Chondrocyte (in vitro differentiated cells): ENCODE data around the gene NBEAL2. TPM values are rescaled to one million over a fixed set of nuclear protein-coding genes. Genes with fewer than 3 reads are reported as not detected.
A peak's percentile ranks its signal among the peaks of the same experiment; 100 is the strongest.

Experiments
- DNase-seq: peaks from one replicate; pipeline ENCODE4 v3.0.0; 2021; ENCODE audit warnings: mixed read lengths, low spot score
- H3K27ac Mint-ChIP-seq: one replicate; pipeline ENCODE4 v1.8.0; 2021; ENCODE audit warnings: mild to moderate bottlenecking, moderate library complexity, mixed read lengths; ENCODE audit not compliant: unreplicated experiment
- H3K27me3 Mint-ChIP-seq: 2 replicates; pipeline ENCODE4 v1.8.0; 2021; ENCODE audit warnings: low read depth, mixed read lengths
- H3K36me3 Mint-ChIP-seq: 2 replicates; pipeline ENCODE4 v1.8.0; 2021; ENCODE audit warnings: low read depth, mixed read lengths
- H3K4me1 Mint-ChIP-seq: 2 replicates; pipeline ENCODE4 v1.8.0; 2021; ENCODE audit warnings: low read depth, mild to moderate bottlenecking, mixed read lengths
- H3K4me3 Mint-ChIP-seq: one replicate; pipeline ENCODE4 v1.8.0; 2021; ENCODE audit warnings: mild to moderate bottlenecking, moderate library complexity, mixed read lengths; ENCODE audit not compliant: unreplicated experiment
- H3K9me3 Mint-ChIP-seq: 2 replicates; pipeline ENCODE4 v1.8.0; 2021; ENCODE audit warnings: low read depth, mixed read lengths
- total RNA-seq: library from RNA; stranded (reverse); gene quantifications from 3 replicates; pipeline ENCODE4 v1.2.1, GENCODE V29; 2021
- TF ChIP-seq, protein P1 (sequence below): fragments of 200-600 bp; sonication (generic); IDR thresholded peaks from 2 replicates; pipeline ENCODE4 v1.5.0; 2021; ENCODE audit warnings: antibody characterized with exemption, mild to moderate bottlenecking, moderate library complexity

NBEAL2 gene
- total RNA-seq, 1 donor from 2014 or later, result 18.1 TPM

DNA sequence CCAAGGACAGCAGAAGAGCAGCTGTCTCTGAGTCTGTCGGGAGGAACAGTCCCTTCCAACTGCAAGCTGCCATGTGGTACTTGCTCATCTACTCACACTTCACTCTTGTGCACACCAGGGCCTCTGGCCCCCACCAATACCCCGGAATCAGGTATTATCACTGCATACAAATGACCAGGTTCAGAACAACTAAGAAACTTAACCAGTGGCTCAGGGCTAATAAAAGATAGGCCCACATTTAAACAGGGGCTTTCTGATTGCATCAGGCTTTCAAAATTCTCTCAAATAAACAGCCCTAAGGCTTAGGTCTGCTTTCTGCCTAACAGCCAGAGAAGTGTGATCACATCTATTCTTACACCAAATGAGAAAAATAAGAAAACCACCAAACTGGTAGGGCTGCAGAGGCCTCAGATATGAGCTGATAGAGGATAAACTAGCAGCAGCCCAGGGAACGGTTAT is 23.6 kb upstream of the NBEAL2 start:
- no peak for DNase-seq
- H3K36me3 Mint-ChIP-seq, result no peaks in the 10 kb centered on the region
- no peak overlapping the region for H3K4me3 Mint-ChIP-seq
- H3K27me3 Mint-ChIP-seq, result no peaks in the 10 kb centered on the region
- TF ChIP-seq, protein P1, sequence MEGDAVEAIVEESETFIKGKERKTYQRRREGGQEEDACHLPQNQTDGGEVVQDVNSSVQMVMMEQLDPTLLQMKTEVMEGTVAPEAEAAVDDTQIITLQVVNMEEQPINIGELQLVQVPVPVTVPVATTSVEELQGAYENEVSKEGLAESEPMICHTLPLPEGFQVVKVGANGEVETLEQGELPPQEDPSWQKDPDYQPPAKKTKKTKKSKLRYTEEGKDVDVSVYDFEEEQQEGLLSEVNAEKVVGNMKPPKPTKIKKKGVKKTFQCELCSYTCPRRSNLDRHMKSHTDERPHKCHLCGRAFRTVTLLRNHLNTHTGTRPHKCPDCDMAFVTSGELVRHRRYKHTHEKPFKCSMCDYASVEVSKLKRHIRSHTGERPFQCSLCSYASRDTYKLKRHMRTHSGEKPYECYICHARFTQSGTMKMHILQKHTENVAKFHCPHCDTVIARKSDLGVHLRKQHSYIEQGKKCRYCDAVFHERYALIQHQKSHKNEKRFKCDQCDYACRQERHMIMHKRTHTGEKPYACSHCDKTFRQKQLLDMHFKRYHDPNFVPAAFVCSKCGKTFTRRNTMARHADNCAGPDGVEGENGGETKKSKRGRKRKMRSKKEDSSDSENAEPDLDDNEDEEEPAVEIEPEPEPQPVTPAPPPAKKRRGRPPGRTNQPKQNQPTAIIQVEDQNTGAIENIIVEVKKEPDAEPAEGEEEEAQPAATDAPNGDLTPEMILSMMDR, result no peak
- H3K9me3 Mint-ChIP-seq, result no peaks in the 10 kb centered on the region
- H3K4me1 Mint-ChIP-seq, result peaks cover 41% of the 10 kb centered on the region
- H3K27ac Mint-ChIP-seq, result peak overlapping the region; percentile 36

DNA sequence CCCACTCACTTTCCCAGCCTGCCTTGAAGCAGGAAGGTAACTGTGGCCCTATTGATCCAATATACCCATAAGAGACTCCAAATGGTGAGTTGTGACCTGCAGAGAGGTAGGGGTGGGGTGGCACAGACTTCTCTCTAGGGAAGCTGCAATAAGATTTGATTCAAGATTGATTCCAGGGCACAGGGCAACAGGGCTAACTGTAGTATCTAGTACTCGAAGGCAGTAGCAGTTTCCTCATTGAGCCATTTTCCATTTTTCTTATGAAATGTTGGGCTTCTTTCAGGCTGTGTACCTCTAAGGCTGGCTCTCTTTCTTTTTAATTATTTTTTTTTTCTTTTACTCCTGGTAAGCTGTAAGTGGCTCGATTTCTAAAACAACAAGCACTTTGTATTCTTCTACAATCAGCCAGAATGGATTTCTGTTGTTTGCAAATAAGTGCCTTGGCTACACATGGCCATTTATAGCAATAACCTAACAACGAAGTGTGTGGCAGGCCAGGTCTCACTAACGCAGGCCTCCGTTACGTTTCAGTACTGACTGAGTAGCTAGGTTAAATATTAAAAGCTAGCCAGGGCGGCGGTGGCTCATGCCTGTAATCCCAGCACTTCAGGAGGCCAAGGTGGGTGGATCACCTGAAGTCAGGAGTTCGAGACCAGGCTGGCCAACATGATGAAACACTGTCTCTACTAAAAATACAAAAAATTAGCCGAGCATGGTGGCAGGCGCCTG is 22.2 kb upstream of the NBEAL2 start:
- no peak for DNase-seq
- TF ChIP-seq, protein P1, result no peak
- Mint-ChIP-seq H3K36me3 (no peaks in the 10 kb centered on the region), H3K9me3 (no peaks in the 10 kb centered on the region), H3K4me1 (peaks cover 49% of the 10 kb centered on the region), H3K4me3 (no peak overlapping the region), H3K27ac (no peak overlapping the region), H3K27me3 (no peaks in the 10 kb centered on the region)

DNA sequence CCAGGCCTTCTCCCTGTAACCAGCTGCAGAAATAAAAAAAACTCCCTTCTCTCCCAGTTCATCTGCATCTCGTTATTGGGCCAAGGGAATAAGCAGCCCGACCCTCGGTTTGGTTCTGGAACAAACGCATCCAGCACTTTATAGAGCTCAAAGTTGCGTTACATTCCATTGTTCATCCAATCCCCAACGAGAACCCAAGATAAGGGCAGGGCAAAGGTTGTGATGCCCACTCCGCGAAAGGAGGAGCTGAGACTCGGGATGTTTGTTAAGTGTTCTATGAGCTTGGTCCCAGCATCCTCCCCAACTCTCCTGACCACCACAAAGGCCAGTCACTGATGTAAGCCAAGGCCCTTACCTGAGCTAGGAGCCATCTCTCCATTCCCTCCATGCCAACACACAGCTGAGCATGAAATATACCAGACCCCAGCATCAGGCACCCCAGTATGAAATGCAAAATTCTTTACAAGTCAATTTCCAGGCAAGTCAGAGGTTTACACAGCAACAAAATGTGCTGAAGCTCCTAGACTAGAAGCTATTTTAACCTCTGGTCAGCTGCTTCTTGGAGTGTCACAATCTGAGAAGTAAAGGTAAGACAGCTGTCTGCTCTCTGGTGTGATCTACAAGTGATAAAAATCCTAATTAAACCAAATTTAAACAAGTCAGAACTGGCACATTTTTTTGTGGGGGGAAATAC is 20.9 kb upstream of the NBEAL2 start:
- Mint-ChIP-seq H3K4me3 (no peak overlapping the region), H3K36me3 (no peaks in the 10 kb centered on the region), H3K4me1 (peaks cover 49% of the 10 kb centered on the region), H3K9me3 (no peaks in the 10 kb centered on the region), H3K27ac (no peak overlapping the region), H3K27me3 (no peaks in the 10 kb centered on the region)
- TF ChIP-seq, protein P1, result no peak
- no peak for DNase-seq

DNA sequence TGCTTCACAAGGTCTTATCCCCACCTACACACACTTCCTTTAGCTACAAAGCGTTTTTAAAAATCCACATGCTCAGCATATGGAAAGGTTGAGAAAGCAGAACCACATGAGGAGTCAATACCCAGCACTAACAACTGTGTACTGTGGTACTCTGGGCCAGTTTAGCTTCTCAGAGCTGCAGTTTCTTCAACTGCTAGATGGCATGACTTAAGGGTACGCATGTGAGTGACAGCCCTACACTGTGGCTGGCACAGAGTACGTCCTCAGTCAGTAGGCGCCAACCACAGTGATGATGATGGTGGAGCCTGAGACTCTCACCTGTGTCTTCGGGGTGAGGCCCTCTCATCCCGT is 20.3 kb upstream of the NBEAL2 start:
- Mint-ChIP-seq H3K27me3 (no peaks in the 10 kb centered on the region), H3K4me3 (no peak overlapping the region), H3K36me3 (no peaks in the 10 kb centered on the region), H3K9me3 (no peaks in the 10 kb centered on the region), H3K27ac (no peak overlapping the region), H3K4me1 (peaks cover 47% of the 10 kb centered on the region)
- no peak for DNase-seq
- TF ChIP-seq, protein P1, result no peak

DNA sequence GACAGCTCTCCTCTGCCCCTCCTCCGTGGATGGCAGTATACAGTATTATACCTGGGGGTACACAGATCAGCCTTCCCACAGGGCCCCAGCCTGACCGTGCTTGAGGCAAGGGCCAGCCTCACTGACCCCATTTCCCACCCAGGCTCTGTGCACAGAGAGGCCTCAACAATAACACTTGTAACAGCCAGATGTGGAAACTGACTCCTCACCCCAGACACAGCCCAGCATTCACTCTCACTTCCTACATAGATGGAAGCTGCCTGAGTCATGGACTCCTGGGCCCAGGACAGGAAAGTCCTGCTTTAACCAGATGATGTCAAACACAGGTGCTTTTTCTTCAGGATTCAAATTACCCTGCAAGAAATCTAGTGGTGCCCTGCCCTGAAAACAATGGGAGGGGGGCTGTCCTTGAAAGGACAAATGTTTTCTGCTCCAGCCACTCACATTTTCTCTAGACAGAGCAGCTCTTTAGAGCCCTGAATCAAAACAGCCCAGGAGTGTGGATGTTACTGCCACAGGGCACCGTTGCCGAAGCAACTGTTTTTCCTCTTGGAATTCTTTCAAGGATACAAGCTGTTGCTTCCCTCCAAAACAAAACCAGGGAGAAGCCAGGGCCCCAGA is 19.3 kb upstream of the NBEAL2 start:
- TF ChIP-seq, protein P1, result no peak
- DNase-seq, result peak; percentile 69
- no peaks in the 10 kb centered on the region for H3K36me3 Mint-ChIP-seq
- peak overlapping the region; percentile 83 for H3K27ac Mint-ChIP-seq
- peaks cover 42% of the 10 kb centered on the region for H3K4me1 Mint-ChIP-seq
- H3K4me3 Mint-ChIP-seq, result no peak overlapping the region
- no peaks in the 10 kb centered on the region for H3K9me3 Mint-ChIP-seq
- no peaks in the 10 kb centered on the region for H3K27me3 Mint-ChIP-seq
